ENCODE results near the gene INAVA.

The INAVA gene, protein sequence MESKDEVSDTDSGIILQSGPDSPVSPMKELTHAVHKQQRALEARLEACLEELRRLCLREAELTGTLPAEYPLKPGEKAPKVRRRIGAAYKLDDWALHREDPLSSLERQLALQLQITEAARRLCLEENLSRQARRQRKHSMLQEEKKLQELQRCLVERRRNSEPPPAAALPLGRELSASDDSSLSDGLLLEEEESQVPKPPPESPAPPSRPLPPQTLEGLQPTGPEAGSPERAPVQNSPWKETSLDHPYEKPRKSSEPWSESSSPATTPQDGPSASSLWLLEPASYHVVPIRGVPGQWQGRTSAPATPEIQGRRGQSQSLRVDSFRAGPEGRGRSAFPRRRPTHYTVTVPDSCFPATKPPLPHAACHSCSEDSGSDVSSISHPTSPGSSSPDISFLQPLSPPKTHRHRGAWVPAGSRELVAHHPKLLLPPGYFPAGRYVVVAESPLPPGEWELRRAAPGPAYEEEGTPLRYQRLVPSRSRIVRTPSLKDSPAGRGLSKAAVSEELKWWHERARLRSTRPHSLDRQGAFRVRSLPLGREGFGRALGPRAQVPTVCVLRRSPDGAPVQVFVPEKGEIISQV

DNA sequence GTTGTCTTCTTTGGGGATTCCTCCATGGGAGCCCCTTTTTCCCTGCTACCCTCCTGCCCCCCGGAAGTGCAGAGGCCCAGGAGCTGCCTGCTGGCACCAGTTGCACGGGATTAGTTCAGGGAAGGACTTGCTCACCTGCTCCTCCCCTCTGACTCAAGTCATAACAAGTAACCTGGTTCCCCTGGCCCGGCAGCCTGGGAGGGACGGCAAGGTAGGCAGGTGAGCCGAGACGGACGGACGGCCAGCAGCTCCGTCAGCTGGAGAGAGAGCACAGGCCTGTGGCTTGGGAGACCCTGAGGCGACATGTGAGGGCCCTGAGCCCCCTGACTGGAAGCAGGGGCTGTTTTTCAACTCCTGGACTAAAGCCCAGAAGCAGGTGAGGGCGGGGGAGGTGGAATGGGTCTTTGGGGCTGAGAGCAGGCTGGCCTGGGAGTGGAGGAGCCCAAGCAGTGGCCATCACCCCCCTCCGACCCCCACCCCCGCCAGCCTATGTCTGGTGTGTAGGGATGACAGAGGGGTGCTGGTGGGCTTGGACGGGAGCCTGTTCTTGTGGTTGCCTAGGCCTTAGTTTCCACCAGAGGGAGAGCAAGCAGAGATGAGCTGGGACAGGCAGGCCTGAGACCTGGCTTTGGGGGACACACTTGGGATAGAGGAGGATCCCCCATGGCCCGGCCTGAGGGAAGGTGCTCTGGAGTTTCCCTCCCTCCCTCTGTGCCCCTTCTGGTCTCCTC lies at the start of gene INAVA:
Gene INAVA (plus strand): TSS at position 189 of the 731 bp plus-strand sequence. CDS start 3,501 bp downstream, outside the sequence.
- DNase-seq, result no peak

DNA sequence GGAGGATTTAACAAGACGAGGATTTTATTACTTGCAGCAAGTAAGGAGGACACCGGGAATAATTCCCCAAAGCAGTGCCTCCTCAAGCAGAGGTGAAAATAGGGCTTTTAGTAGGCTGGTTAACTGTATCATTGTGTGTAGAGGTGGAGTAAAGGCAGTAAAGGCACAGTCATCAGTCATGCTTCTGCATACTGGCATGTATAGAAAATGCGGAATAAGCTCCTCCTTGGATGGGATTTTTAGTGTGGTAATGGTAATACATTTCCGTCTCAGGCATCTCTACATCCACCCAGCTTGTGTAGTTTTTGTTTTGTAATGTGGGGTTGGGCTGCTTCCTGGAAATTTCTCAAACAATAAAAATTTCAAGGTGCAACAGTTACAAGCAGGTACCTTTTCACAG lies 49.3 kb upstream of the INAVA start:
- DNase-seq, result no peak

DNA sequence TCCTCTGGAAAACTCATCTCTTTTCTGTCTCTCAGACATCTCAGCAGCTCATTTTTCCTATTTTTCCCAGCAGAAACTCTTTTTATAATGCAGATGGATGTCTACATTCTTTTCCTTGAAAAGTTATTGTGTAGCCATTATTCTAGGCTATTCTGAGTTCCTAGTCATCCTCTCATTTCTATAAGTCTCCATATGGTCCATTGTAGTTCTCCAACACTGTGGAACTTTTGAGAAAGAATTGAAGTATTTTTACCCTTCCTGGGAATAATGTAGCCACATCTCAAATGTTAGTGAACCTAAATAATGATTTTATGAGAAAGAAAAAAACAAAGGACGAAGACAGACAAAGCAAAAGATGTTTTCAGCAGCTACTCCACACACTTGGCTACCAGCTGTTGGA lies 48.3 kb upstream of the INAVA start:
- DNase-seq, result no peak

DNA sequence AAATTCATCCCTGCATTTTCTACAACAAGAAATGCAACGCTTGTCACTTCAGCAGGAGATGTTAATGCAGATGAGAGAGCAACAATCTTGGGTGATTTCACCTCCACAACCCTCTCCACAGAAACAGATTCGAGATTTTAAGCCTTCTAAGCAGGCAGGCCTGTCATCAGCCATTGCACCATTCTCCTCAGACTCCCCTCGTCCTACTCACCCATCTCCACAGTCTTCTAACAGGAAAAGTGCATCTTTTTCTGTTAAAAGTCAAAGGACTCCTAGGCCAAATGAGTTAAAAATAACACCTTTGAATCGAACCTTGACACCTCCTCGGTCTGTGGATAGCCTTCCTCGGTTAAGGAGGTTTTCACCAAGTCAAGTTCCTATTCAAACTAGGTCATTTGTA lies 45.3 kb upstream of the INAVA start:
- DNase-seq, result no peak

DNA sequence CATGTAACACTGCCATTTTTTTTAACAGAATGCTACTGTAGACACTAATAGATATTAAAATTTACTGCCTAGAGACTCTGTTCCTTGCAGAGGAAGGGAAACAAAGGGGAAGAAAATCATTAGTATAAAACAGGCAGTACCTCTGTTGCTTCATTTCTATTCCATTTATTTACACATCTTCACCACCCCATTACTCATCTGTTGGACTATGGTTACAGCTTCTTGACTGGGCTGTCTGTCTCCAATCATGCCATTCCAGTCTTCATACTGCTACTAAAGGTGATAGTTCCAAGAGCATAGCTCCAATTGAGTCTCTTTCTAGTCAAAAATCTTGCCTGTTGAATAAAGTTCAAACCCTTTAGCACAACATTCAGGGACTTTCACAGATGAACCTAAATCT lies 44.1 kb upstream of the INAVA start:
- DNase-seq, result no peak

DNA sequence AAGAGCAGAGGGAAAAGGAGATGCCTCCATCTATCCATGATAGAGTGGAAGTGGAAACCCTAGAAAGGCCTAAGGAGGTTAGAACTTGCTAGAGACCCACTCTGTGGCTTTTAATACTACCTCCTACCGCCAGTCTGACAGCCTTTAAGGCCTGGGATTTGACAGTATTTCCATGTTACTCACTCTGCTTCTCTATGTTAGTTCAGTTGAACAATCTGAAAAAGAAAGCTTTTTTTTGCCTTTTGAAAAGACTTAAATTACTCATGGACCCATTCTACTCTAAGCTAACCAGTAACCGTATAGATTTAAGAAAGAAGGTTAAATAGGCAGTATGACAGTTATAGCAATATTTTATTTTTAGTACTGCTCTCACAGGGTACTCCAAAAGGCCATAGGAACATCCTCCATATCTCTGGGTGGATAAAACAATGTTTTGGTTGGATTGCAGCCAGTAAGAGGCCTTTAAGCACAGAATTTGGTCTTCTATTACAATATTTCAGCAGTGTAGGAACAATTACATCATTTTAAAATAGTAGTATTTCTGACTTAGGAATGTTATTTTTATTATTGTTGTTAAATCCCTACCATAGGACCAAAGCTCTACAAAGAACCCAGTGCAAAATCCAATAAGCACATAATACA lies 37.9 kb upstream of the INAVA start:
- no peak for DNase-seq

DNA sequence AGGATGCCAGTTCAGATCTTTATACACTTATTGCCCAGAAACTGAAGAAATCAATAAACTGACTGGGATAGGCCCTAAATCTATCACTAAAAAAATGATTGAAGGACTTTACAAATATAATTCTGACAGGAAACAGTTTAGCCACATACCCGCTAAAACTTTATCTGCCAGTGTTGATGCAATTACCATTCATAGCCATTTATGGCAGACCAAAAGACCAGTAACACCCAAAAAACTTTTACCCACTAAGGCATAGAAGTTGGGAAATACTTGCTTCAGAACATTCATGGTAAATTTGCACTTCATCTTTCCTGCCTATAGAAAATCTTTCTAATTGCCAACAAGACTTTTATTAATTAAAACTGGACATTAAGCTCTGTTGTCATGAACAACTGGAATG lies 36.9 kb upstream of the INAVA start:
- no peak for DNase-seq

DNA sequence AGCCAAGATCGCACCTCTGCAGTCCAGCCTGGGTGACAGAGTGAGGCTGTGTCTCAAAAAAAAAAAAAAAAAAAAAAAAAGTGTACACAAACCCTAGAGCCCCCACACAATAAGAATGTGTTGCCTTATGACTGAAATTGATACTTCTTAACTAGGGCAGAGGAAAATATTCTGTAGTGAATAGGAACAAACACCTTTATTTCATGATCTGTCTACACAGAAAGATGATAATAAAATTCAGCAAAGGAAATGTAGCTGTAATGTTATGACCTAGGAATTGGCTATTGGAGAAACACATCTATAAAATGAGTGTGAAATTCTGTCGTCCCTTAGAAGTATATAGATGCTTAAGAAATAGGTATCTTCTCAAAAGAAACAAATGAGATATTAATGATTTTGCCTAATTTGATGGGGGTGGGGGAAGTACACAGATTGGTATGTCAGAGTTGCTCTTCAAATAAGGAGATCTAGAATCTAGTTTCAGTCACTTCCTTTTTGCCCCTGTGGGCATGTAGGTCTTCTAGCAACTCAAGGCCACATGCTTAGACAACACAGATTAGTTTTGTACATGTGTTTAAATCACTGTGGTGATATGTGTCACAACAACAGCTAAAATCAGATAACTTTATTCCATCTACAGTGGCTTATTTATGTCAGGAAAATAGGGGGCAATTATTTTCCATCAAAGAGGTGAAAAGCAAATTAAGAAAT lies 32.6 kb upstream of the INAVA start:
- no peak for DNase-seq

DNA sequence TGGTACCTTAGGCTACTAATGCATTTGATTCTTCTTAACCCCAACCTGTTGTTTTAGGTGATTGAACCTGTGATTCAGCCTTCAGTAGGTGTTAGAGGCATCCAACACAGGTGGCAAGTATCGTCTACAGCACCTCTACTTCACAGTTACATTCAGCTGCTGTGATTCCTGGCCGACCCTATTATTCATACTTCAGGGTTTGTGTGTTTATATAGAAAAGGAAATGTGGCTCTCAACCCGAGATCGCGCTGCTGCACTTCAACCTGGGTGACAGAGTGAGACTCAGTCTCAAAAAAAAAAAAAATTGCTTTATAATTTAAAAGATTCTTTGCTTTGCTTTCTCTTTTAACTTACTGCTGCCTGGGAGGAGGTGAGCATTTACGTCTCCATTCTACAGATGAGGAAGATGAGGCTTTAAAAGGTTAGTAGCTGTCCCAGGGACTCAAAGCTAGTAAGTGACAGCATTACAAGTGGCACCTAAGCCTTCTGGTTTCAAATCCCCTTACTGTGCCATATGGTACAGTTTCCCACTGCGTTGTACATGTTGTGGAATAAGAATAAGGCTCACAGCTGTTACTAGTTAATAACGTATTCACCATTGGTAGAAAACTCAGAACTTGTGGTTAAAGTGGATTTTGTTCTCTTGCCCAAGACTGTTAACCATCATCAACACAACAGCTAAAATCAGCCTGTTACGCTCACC lies 31.8 kb upstream of the INAVA start:
- DNase-seq, result no peak

DNA sequence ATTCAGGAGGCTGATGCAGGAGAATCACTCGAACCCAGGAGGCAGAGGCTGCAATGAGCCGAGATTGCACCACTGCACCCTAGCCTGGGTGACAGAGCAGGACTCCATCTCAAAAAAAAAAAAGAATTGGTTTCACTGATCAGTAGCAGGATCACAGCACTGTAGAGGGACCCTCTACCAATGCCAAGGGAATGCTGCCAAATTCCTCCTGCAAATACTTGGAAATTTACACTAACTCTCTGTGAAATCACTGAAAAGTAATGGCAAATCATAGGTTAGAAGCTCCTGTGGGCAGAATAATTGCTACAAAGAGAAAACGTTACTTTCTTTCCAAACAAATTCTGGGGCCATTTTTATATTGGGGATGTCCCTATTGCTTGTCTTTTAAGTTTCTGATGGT lies 28.6 kb upstream of the INAVA start:
- no peak for DNase-seq

DNA sequence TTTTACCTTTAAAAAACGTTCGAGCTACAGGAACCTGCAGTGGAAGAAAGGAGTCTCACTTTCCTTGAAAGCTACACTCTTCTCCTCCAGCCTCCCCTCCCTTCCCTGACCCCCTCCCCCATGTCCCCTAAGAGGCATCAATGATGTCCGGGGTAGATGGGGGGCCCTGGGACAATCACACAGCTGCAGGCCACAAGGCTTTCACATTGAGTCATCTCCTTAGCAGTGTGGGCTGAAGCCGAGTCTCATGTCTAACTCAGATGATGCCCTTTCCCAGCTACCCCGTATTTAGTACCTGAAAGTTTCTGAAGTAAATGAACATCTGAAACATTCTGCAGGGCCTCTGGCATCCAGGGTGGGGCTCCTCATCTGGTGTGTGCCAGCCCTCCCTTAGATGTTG lies 28.2 kb upstream of the INAVA start:
- no peak for DNase-seq

DNA sequence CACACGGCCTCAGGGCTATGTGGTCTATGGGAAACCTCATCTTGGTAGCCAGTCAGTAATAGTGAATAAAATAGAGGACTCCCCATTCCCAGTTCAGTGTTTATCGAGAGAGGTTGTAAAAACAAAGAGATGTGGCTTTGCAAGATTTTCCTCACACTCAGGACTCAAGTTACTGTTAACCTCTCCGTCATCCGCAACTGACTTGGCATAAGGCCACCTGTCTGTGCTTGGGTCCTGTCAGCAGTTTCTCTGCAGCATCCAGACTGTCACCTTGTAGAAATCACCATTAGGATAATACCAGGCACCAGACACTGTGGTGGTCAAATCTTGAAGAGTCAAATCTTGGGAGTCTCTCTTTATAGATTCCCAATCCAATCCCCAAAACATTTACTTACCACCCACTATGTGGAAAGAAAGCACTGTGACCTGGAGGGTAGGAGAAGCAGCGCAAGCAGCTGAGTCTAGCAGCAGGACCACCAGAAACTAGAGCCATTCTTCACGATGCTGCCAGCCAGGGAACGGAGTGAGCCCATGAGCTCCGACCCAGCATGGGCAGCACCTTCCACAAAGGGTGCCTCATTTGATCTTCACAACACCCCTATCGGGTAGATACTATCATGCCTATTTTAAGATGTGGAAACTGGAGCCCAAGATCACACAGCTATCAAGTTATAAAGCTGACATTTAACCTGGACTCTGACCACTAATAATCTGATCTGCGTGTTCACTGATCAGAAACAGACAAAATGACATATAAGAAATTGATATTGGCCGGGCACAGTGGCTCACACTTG lies 27.5 kb upstream of the INAVA start:
- DNase-seq, result no peak

DNA sequence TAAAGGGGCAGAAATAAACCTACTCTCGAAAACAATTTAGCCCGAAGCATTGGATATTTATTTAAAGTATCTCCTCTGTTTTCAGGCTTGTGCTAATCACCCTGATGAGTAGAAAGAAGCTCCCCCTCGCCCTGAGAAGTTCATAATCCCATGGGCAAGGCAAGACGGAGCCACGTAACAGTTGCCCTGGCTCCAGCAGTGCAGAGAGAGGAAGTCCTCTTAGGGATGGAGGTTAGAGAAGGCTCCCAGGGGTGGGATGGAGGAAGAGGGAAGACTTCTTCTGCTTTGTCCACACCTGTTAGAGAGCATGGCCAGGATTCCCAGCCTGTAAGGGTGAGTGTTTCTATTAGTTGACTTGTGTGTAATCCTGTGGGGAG lies 25.3 kb upstream of the INAVA start:
- no peak for DNase-seq

DNA sequence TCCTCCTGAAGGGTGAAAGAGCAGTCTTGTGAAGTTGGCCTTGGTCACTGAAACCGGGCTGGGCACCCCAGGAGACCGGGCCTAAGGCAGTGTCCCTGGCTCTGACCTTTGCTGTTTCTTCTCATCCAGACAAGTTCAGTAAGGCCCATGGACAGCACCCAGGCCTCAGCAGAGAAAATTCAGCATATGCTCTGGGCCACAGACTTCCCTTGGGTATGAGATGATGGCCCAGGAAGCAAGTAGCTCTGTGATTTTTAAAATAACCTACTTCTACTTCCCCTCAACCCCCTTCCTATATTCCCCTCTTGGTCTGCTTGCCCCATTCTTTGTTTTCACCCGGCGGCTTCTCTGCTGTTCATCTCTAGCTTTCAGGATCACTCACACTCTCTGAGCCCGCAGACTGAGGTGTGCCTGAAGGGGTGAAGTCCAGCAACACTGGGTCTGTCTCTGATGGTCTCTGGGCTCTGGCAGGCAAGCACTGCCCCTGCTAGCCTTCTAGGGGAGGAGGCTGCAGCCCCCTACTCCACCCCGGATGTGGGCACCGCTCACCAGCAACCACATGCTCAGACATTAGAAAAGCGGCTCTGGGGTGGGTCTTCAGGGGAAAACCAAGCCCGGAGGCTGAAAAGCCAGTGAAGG lies 24.8 kb upstream of the INAVA start:
- DNase-seq, result no peak

DNA sequence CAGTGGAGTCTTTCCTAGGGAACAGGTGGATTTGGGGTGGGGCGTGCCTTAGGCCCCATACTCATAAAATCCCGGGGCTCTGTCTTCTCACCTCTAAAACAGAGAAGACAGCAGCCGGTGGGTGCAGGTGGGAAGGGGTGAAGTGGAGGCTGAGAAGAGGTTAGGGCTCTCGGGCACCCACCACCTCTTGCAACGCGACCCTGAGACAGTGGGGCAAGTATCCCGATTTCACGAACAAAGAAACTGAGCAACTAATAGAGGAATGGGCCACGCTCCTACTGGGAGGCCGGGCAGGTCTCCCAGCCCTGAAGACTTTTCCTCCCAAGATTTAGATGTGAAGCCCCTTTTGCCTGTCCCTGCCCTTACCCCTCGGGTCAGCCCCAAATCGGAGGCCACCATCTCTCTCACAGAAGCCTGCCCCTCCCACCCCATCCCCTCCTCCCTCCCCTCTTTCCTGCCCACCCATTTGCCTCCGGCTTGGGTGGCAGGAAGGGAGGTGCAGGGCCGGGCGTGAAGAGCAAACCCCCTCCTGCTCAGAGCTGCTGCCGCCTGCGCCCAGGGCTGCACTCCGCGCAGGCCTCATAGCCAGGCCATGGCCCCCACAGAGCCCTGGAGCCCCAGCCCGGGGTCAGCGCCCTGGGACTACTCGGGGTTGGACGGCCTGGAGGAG lies 22.1 kb upstream of the INAVA start, which contains the start of gene GPR25:
Gene GPR25 (plus strand): TSS at position 536 of the 670 bp plus-strand sequence. CDS start 57 bp downstream, at position 593.
- no peak for DNase-seq

DNA sequence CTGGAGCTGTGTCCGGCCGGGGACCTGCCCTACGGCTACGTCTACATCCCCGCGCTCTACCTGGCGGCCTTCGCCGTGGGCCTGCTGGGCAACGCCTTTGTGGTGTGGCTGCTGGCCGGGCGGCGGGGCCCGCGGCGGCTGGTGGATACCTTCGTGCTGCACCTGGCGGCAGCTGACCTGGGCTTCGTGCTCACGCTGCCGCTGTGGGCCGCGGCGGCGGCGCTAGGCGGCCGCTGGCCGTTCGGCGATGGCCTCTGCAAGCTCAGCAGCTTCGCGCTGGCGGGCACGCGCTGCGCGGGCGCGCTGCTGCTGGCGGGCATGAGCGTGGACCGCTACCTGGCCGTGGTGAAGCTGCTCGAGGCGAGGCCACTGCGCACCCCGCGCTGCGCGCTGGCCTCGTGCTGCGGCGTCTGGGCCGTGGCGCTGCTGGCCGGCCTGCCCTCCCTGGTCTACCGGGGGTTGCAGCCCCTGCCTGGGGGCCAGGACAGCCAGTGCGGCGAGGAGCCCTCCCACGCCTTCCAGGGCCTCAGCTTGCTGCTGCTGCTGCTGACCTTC lies 21.5 kb upstream of the INAVA start:
- DNase-seq, result no peak

DNA sequence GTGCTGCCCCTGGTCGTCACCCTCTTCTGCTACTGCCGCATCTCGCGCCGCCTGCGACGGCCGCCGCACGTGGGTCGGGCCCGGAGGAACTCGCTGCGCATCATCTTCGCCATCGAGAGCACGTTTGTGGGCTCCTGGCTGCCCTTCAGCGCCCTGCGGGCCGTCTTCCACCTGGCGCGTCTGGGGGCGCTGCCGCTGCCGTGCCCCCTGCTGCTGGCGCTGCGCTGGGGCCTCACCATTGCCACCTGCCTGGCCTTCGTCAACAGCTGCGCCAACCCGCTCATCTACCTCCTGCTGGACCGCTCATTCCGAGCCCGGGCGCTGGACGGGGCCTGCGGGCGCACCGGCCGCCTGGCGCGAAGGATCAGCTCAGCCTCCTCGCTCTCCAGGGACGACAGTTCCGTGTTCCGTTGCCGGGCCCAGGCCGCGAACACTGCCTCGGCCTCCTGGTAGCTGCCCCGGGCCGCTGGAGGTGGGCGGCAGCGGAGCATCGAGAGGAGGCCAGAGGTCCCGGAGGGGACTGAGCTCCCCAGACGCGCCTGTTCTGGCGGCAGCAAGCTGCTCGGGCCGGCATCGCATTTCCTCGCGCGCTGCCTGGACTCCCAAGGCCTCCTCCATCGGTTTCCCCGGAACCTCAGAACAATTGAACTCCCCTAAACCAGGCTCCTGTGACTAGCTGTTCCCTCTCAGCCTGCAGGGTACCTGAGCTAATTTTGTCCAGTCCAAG lies 20.9 kb upstream of the INAVA start:
- DNase-seq, result no peak

DNA sequence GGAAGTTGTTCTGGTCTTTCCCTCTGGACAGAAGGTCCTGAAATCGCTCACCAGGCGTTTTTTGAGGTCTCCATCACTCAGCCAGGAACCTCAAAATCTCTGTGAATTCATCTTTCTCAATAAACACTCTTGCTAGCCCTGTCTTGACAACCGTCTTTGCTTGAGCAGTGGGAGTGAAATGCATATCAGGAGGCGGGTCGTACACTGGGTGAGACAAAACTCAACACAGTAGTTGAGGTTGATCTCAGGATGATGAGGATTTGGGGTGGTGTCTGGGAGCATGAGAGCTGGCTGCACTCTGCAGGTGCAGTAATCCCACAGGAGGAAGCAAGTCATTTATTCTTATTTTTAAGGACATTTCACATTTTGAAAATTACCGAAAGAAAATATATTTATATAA lies 20.0 kb upstream of the INAVA start:
- DNase-seq, result no peak

DNA sequence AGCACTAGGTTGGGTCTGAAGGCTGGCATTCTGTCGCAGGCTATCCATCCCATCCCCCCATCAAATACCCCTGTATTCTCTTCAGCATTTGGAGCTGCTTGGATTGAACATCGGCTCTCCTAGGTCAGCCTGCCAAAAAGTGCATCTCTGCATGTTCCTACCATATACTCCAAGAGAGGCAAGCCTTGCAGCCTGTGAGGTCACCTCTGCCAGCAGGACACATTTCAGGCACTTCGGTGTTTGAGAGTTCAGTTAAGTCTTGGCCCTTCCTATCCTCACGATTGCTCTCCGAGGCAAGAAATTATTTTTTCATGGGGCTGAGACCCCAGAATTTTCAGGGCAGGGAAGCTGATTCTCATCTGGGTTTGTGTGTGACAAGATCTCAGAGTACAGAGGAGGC lies 19.3 kb upstream of the INAVA start:
- no peak for DNase-seq
